Activated CD8-positive, alpha-beta T cell treated with anti-CD3 and anti-CD28 coated beads, Interleukin-2, amount 10 ng/mL, durations not matched to agents 7 days and 5 days (primary cell): ENCODE measurements around the gene MERTK. TPM values are rescaled to one million over a fixed set of nuclear protein-coding genes. Genes with fewer than 3 reads are reported as not detected.
"Not testable (repeated sequence)": the region's sequence is repeated elsewhere in the genome, so short reads cannot be mapped to it uniquely, and the experiment has no call there.

Experiments used
- ATAC-seq: fragments of 150-1000 bp; cut with Tn5 transposase; one replicate; pipeline ENCODE4 v1.10.0; 2021; ENCODE audit warnings: moderate library complexity
- CTCF ChIA-PET: fragments of 350-600 bp; sonication (Branson Sonifier 250); formaldehyde crosslinking; loops from one replicate; lab custom pipeline; 2021; ENCODE audit warnings: antibody characterized with exemption; lab: Charles Lee
- POLR2A ChIA-PET: fragments of 350-600 bp; sonication (Branson Sonifier 250); formaldehyde crosslinking; loops from one replicate; lab custom pipeline; 2021; ENCODE audit warnings: antibody characterized with exemption; lab: Charles Lee
- DNase-seq: peaks from one replicate; pipeline ENCODE4 v3.0.0-alpha.2; 2020
- H3K27ac Mint-ChIP-seq: one replicate; pipeline ENCODE4 v1.8.0; 2021; ENCODE audit warnings: mild to moderate bottlenecking, mixed read lengths
- H3K27me3 Mint-ChIP-seq: one replicate; pipeline ENCODE4 v1.8.0; 2021; ENCODE audit warnings: low read depth, mixed read lengths
- H3K36me3 Mint-ChIP-seq: one replicate; pipeline ENCODE4 v1.8.0; 2021; ENCODE audit warnings: low read depth, mixed read lengths
- H3K4me1 Mint-ChIP-seq: one replicate; pipeline ENCODE4 v1.8.0; 2021; ENCODE audit warnings: low read depth, mixed read lengths
- H3K4me3 Mint-ChIP-seq: one replicate; pipeline ENCODE4 v1.8.0; 2021; ENCODE audit warnings: mild to moderate bottlenecking, mixed read lengths
- H3K9me3 Mint-ChIP-seq: one replicate; pipeline ENCODE4 v1.8.0; 2022; ENCODE audit warnings: mixed read lengths; ENCODE audit not compliant: insufficient read depth
- total RNA-seq, 2 experiments: library from RNA; stranded (reverse); gene quantifications; one replicate each; pipeline ENCODE4 v1.2.3, GENCODE V29; 2021

Gene MERTK
- total RNA-seq, 2 experiments from 2014 or later: 0.10 to 0.21 TPM

DNA sequence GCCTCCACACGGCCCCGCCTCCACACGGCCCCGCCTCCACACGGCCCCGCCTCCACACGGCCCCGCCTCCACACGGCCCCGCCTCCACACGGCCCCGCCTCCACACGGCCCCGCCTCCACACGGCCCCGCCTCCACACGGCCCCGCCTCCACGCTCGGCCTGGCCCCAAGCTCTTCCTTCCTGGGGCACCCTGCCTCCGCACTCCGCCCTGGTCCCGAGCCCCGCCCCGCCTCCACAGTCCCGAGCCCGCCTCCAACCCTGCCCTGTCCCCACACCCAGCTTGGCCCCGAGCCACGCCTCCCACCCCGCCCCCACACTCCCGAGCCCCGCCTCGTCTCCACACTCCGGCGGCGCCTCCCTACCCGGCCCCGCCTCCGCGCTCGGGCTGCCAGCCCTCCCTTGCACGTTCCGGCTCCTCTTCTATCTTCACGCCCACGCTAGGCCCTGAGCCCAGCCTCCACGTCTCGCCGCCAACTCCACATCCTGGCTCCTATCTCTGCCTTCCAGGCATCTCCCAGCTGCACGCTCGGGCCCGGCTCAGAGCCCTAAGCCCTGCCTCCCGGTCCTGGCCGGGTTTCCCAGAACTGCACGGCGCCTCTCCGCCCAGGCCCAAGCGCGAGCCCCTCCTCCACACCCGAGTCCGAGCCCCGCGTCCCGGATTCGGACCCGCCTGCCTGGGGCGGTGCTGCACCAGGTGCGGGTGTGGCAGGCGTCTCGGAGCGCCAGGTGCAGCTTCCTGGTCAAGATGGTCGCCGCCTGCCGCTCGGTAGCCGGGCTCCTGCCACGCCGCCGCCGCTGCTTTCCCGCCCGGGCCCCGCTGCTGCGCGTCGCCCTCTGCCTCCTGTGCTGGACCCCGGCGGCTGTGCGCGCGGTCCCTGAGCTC lies 156.7 kb downstream of the MERTK start, which contains the start of gene TMEM87B:
TSS of gene TMEM87B (plus strand) at position 423 of the 883 bp plus-strand sequence. CDS start at position 746, 323 bp downstream.
- ChIA-PET CTCF (interaction anchor here (0.7 to 1.6 kb wide), 5 partner anchors 66 to 528 kb away, joined by 3 read pairs; no protein-coding TSS in a partner anchor), POLR2A (interaction anchor here (0.8 to 1.6 kb wide), 4 partner anchors 39 to 223 kb away, joined by 3 to 7 read pairs (median 4); partner anchors contain the start of gene ZC3H8)
- Mint-ChIP-seq H3K36me3 (peaks cover 26% of the 10 kb centered on the region), H3K4me3 (peak within 1 kb of the TSS; percentile 85), H3K27me3 (peaks cover 4% of the 10 kb centered on the region), H3K27ac (peak within 1 kb of the TSS; percentile 98), H3K4me1 (peaks cover 39% of the 10 kb centered on the region), H3K9me3 (no peaks in the 10 kb centered on the region)
- ATAC-seq (peak; percentile 80), DNase-seq (peak; percentile 98)

DNA sequence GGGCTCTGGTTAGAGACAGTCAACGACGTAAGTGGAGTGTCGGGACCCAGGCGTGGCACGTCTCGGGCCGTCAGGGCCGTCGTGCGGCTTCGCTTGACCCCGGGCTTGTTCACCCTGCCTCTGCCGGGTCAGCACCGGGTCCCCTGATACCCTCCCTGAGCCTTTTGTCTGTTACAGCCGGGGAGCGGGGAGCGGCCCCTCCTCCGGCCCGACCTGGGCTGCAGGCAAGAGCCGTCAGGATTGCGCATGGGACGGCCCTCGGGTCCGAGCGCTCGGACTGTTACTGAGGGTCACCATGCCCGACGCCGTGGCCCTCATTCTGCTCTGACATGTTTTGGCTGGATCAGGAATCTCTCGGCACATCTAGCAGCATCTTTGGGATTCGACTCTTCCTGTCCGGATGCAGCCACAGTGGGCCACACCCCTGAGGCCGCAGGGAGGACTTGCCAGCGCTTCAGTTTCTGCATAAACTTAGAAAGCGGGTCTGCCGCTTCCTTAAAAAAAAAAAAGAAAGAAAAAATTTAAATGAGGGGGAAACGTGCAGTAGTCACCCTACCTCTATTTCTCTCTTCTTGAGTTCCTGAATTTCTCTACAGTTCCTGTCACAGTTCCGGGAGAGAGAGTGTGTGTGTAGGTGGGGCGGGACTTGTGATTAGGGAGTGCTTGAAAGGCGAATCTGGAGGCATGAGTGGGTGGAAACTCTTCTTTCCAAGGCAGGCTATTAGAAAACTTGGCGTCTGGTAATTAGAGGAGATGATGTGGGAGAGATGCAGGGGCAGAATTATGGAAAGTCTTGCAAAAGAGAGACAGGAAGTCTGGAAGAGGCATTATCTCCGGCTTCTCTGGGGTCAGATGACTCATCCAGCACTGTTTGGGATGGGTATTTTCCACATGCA lies 157.6 kb downstream of the MERTK start:
- CTCF ChIA-PET: interaction anchor here (1.0 to 1.6 kb wide), 2 partner anchors 200 to 527 kb away, joined by 3 read pairs; no protein-coding TSS in a partner anchor

DNA sequence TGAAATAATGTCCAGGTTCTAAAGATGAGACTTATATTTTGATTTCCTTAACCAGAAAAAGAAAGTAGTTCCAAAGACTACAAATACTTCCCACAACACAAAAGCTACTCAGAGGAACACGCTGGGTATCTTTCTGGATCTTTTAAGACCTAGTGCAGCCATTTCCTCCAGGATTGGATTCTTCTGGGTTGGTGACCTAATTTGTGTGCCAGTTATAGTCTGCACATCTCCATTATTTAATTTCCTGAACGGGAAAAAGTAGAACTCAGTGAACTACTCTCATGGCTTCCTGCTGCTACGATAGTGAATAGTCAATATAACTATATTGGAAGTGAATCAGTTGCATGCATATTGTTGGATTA lies 158.2 kb downstream of the MERTK start:
- no peak for DNase-seq
- ATAC-seq: no peak
- H3K4me1 Mint-ChIP-seq: peaks cover 43% of the 10 kb centered on the region
- H3K36me3 Mint-ChIP-seq: peaks cover 33% of the 10 kb centered on the region
- H3K27me3 Mint-ChIP-seq: peaks cover 4% of the 10 kb centered on the region
- H3K4me3 Mint-ChIP-seq: peak overlapping the region; percentile 85
- CTCF ChIA-PET: no interaction called here
- no peaks in the 10 kb centered on the region for H3K9me3 Mint-ChIP-seq
- POLR2A ChIA-PET: no interaction called here
- H3K27ac Mint-ChIP-seq: peak overlapping the region; percentile 94

More for the DNA sequence above, 157.6 kb downstream of the MERTK start:
- no peak for ATAC-seq
- Mint-ChIP-seq H3K4me1 (peaks cover 39% of the 10 kb centered on the region), H3K4me3 (peak overlapping the region; percentile 85), H3K27ac (peak overlapping the region; percentile 94), H3K27me3 (peaks cover 4% of the 10 kb centered on the region), H3K9me3 (no peaks in the 10 kb centered on the region), H3K36me3 (peaks cover 27% of the 10 kb centered on the region)
- DNase-seq: peak; percentile 50
- POLR2A ChIA-PET: interaction anchor here (0.9 to 1.6 kb wide), 3 partner anchors 38 to 219 kb away, joined by 3 to 7 read pairs (median 5); partner anchors contain the start of gene ZC3H8

DNA sequence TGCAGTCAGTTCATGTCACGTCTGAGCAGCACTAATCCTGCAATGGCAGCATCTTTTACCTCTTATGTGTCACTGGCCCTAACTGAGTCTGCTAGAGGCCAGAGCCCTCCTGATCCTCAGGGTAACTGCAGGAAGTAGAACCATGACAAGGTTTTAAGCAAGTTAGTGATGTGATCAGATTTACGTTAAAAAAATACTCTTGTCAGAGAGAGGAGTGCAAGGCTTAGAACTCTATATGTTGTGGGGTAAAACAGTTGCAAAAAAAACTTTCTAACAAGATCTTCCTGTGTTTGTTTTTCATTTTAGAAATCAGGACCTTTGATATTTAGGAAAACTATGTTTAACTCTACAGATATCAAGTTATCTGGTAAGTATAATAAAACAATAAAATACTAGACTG lies 161.3 kb downstream of the MERTK start:
- H3K36me3 Mint-ChIP-seq: peaks cover 64% of the 10 kb centered on the region
- DNase-seq (no peak), ATAC-seq (no peak)
- no peaks in the 10 kb centered on the region for H3K27me3 Mint-ChIP-seq
- no peak overlapping the region for H3K4me3 Mint-ChIP-seq
- no peak overlapping the region for H3K27ac Mint-ChIP-seq
- CTCF ChIA-PET: no interaction called here
- H3K4me1 Mint-ChIP-seq: peaks cover 52% of the 10 kb centered on the region
- POLR2A ChIA-PET: no interaction called here
- H3K9me3 Mint-ChIP-seq: no peaks in the 10 kb centered on the region

DNA sequence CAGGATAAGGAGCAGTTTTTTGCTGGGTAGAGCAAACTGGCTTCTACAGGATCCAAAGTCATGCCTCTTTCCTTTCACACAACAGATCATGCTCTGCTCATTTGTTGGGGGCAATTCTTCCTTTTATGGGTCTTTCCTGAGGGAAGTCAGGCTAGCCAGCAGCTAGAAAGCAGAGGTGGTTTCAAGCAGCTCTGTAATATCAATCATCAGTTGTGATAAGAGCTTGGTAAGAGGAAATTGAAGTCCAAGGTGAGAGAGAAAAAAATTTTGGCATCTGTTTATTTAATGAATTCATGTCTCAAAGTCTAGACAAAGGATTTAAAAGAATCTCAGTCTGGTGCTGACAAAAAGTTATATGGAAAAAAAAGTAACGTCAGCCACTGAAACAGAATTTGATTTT lies 162.9 kb downstream of the MERTK start:
- Mint-ChIP-seq H3K27me3 (no peaks in the 10 kb centered on the region), H3K27ac (no peak overlapping the region), H3K9me3 (no peaks in the 10 kb centered on the region), H3K36me3 (peaks cover 71% of the 10 kb centered on the region), H3K4me1 (peaks cover 58% of the 10 kb centered on the region), H3K4me3 (no peak overlapping the region)
- no peak for DNase-seq
- ChIA-PET POLR2A (no interaction called here), CTCF (no interaction called here)
- no peak for ATAC-seq

DNA sequence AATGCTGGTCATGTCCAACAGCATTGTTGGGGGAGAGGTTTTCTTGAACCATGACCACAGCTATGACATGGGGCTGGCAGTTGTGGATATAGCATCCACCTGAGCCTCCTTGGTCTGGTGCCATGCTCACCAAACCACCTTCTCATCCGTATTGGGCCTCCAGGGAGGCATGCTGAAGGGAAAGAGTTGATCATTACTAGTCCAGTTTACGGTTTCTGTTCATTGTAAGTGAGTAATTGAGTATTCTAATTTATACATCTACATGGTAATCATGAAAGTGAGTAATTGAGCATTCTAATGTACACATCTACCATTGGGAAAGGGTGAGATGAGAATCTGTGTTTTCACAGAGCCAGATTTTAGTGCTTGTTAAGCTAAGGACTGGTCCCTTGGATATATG lies 163.4 kb downstream of the MERTK start:
- H3K36me3 Mint-ChIP-seq: peaks cover 73% of the 10 kb centered on the region
- CTCF ChIA-PET: no interaction called here
- H3K4me1 Mint-ChIP-seq: peaks cover 53% of the 10 kb centered on the region
- no peak overlapping the region for H3K27ac Mint-ChIP-seq
- DNase-seq (no peak), ATAC-seq (no peak)
- H3K4me3 Mint-ChIP-seq: no peak overlapping the region
- H3K27me3 Mint-ChIP-seq: no peaks in the 10 kb centered on the region
- POLR2A ChIA-PET: no interaction called here
- H3K9me3 Mint-ChIP-seq: no peaks in the 10 kb centered on the region

DNA sequence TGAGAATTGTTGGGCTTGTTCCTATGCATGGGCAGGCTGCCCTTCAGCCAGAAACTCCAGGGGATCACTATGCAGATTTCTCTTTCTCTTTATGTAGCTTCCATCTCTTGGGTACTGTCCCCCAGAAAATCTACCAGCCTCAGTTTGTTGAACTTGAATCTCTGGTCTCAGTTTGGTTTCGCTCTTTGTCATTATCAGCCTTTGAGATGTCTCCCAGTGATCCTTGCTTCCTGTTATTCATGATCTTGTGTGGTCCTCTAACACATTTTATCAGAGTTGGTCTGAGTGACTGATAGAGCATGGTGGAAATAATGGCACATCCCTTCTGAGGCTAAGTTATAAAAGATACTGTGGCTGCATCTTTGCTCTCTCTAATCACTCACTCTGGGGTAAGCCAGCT lies 164.5 kb downstream of the MERTK start:
- DNase-seq (no peak), ATAC-seq (no peak)
- no peak overlapping the region for H3K4me3 Mint-ChIP-seq
- no peaks in the 10 kb centered on the region for H3K27me3 Mint-ChIP-seq
- no peak overlapping the region for H3K27ac Mint-ChIP-seq
- peaks cover 78% of the 10 kb centered on the region for H3K36me3 Mint-ChIP-seq
- CTCF ChIA-PET: interaction anchor here (1.3 kb wide), 1 partner anchor 175 kb away, joined by 3 read pairs; no protein-coding TSS in a partner anchor
- no peaks in the 10 kb centered on the region for H3K9me3 Mint-ChIP-seq
- peaks cover 46% of the 10 kb centered on the region for H3K4me1 Mint-ChIP-seq
- POLR2A ChIA-PET: no interaction called here

DNA sequence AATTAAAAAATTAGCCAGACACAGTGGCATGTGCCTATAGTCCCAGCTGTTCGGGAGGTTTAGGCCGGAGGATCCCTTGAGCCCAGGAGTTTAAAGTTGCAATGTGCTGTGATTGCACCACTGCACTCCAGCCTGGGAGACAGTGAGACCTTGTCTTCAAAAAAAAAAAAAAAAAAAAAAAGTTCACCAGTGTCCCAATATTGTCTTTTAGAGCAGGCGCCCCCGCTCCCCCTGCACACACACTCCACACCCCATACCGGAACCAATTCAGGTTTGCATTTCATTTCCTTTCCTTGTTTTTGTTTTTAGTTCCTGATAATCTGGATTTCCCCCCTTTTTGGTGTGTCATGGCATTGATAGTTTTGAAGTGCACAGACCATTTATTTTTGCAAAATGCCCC lies 167.1 kb downstream of the MERTK start:
- POLR2A ChIA-PET: no interaction called here
- no peak overlapping the region for H3K27ac Mint-ChIP-seq
- H3K4me1 Mint-ChIP-seq: peaks cover 31% of the 10 kb centered on the region
- H3K9me3 Mint-ChIP-seq: peaks cover 3% of the 10 kb centered on the region
- CTCF ChIA-PET: no interaction called here
- no peak overlapping the region for H3K4me3 Mint-ChIP-seq
- peaks cover 81% of the 10 kb centered on the region for H3K36me3 Mint-ChIP-seq
- DNase-seq (no peak), ATAC-seq (no peak)
- H3K27me3 Mint-ChIP-seq: no peaks in the 10 kb centered on the region

DNA sequence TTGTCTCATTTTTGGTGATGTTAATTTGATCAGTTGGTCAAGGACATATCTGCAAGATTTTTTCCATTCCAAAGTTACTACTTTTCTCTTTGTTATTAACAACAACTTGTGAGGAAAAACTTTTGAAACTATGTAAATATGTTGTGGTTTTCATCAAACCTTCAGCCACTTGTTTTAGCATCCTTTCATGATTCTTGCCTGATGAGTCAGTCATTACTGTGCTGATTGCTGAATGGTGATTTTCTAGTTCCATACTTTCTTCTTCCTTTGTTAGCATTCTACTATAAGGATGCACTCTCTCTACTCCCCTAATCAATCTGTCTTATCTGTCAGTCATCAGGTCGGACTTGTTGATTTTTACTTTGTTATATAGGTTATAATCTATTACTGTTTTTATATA lies 167.6 kb downstream of the MERTK start:
- ChIA-PET CTCF (no interaction called here), POLR2A (no interaction called here)
- DNase-seq: no peak
- Mint-ChIP-seq H3K36me3 (peaks cover 83% of the 10 kb centered on the region), H3K9me3 (peaks cover 3% of the 10 kb centered on the region), H3K4me3 (no peak overlapping the region), H3K4me1 (peaks cover 31% of the 10 kb centered on the region), H3K27ac (no peak overlapping the region), H3K27me3 (no peaks in the 10 kb centered on the region)
- ATAC-seq: no peak

DNA sequence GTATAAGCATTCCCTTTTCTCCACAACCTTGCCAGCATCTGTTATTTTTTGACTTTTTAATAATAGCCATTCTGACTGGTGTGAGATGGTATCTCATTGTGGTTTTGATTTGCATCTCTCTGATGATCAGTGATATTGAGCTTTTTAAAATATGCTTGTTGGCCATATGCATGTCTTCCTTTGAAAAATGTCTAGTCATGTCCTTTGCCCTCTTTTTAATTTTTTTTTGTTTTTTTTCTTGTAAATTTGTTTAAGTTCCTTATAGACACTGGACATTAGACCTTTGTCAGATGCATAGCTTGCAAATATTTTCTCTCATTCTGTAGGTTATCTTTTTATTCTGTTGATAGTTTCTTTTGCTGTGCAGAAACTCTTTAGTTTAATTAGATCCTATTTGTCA lies 171.4 kb downstream of the MERTK start:
- H3K4me3 Mint-ChIP-seq, H3K27ac Mint-ChIP-seq, H3K27me3 Mint-ChIP-seq, CTCF ChIA-PET, DNase-seq, ATAC-seq: not testable (repeated sequence)
- Mint-ChIP-seq H3K9me3 (peaks cover 13% of the 10 kb centered on the region), H3K4me1 (peaks cover 20% of the 10 kb centered on the region), H3K36me3 (peaks cover 83% of the 10 kb centered on the region)
- POLR2A ChIA-PET: interaction anchor here (0.5 to 0.6 kb wide), 2 partner anchors 32 to 137 kb away, joined by 3 read pairs; no protein-coding TSS in a partner anchor

DNA sequence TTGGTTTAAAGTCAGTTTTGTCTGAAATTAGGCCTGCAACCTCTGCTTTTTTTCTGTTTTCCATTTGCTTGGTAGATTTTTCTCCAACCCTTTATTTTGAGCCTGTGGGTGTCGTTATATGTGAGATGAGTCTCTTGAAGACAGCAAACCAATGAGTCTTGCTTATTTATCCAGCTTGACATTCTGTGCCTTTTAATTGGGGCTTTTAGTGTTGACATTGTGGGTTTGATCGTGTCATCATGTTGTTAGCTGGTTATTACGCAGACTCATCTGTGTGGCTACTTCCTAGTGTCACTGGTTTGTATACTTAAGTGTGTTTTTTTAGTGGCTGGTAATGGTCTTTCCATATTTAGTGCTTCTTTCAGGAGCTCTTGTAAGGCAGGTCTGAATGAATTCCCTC lies 175.5 kb downstream of the MERTK start:
- POLR2A ChIA-PET: no interaction called here
- Mint-ChIP-seq H3K9me3 (peaks cover 13% of the 10 kb centered on the region), H3K4me3 (no peak overlapping the region), H3K27me3 (no peaks in the 10 kb centered on the region), H3K36me3 (peaks cover 67% of the 10 kb centered on the region), H3K4me1 (peaks cover 18% of the 10 kb centered on the region), H3K27ac (no peak overlapping the region)
- ATAC-seq (no peak), DNase-seq (no peak)
- CTCF ChIA-PET: no interaction called here
